HepG2 (cell line): ENCODE measurements around the gene MSGN1. TPM values are rescaled to one million over a fixed set of nuclear protein-coding genes. Genes with fewer than 3 reads are reported as not detected.

Experiments used
- ATAC-seq: fragments of 200-7000 bp; cut with Tn5 transposase; 3 replicates; pipeline ENCODE4 v1.9.1; 2020; ENCODE audit warnings: mild to moderate bottlenecking, moderate library complexity
- BruUV-seq: library from RNA; stranded (reverse); fragments of 400-500 nt; replicated peaks from 2 replicates; lab custom pipeline; 2021; lab: Mats Ljungman, UMichigan
- CTCF ChIA-PET: fragments of 300-600 bp; formaldehyde crosslinking; extraction: SDS; loops from one replicate; lab custom pipeline; 2021; ENCODE audit warnings: low total read pairs, inconsistent platforms, low intra/inter-chr PET ratio; lab: Yijun Ruan, JAX
- POLR2A ChIA-PET: fragments of 350-600 bp; sonication (Branson Sonifier 250); formaldehyde crosslinking; loops from one replicate; lab custom pipeline; 2020; ENCODE audit warnings: antibody characterized with exemption, inconsistent platforms; lab: Yijun Ruan, JAX
- DNase-seq: peaks from one replicate; pipeline ENCODE4 v3.0.0-alpha.2; 2015; ENCODE audit warnings: low spot score
- FAIRE-seq: peaks from 3 replicates; lab custom pipeline; 2011; peaks lifted over from hg19 to GRCh38; lab: Jason Lieb, UNC
- H2AFZ ChIP-seq: one replicate; pipeline ENCODE4 v1.6.1; 2011; ENCODE audit warnings: low read length, inconsistent platforms
- H3K27ac ChIP-seq: fragments of 300-600 bp; 3 replicates; pipeline ENCODE4 v1.8.0; 2011; ENCODE audit warnings: mixed run types, mild to moderate bottlenecking, mixed read lengths, low read length, inconsistent platforms; ENCODE audit not compliant: insufficient read depth; ENCODE audit errors: extremely low read length
- H3K27me3 ChIP-seq, 2 experiments: fragments of 200-600 bp in 1 of 2; 2 replicates in 1 of 2; 3 replicates in 1 of 2; pipeline versions ENCODE4 v1.6.0 to v1.8.0; 2011; ENCODE audit warnings: low read length in 2 of 2, mild to moderate bottlenecking in 2 of 2, moderate library complexity in 2 of 2, inconsistent platforms in 1 of 2; ENCODE audit not compliant: insufficient read depth in 2 of 2, control insufficient read depth in 1 of 2
- H3K36me3 ChIP-seq, 2 experiments: fragments of 200-600 bp in 1 of 2; replicated peaks in 1 of 2; 2 replicates in 1 of 2; 3 replicates in 1 of 2; pipeline versions ENCODE4 v1.5.1 to v1.8.0; 2011; ENCODE audit warnings: low read length in 2 of 2, inconsistent platforms in 1 of 2; ENCODE audit not compliant: insufficient read depth in 2 of 2, control insufficient read depth in 1 of 2
- H3K4me1 ChIP-seq: 2 replicates; pipeline ENCODE4 v1.5.1; 2012; ENCODE audit warnings: low read length, inconsistent platforms; ENCODE audit not compliant: insufficient read depth
- H3K4me2 ChIP-seq: 2 replicates; pipeline ENCODE4 v1.6.0; 2011; ENCODE audit warnings: low read depth, low read length, inconsistent platforms
- H3K4me3 ChIP-seq, 3 experiments: fragments of 200-600 bp in 1 of 3; sonication (generic), shearing (Covaris generic) in 1 of 3; replicated peaks in 1 of 3; 2 replicates each; pipeline ENCODE4 v1.5.1; 2011 to 2016; ENCODE audit warnings: low read length in 3 of 3, inconsistent platforms in 2 of 3, low read depth in 2 of 3, mild to moderate bottlenecking in 2 of 3, control low read depth in 1 of 3, mixed read lengths in 1 of 3; ENCODE audit not compliant: insufficient read depth in 1 of 3
- H3K79me2 ChIP-seq: one replicate; pipeline ENCODE4 v1.6.1; 2011; ENCODE audit warnings: low read length, inconsistent platforms; ENCODE audit not compliant: insufficient read depth
- H3K9ac ChIP-seq: 2 replicates; pipeline ENCODE4 v1.6.0; 2011; ENCODE audit warnings: mild to moderate bottlenecking, low read depth, low read length, inconsistent platforms; ENCODE audit not compliant: insufficient read depth
- H3K9me3 ChIP-seq: 2 replicates; pipeline ENCODE4 v1.5.1; 2012; ENCODE audit warnings: mild to moderate bottlenecking, low read length
- H4K20me1 ChIP-seq: 2 replicates; pipeline ENCODE4 v1.6.0; 2011; ENCODE audit warnings: inconsistent platforms, mild to moderate bottlenecking, low read length, moderate library complexity; ENCODE audit not compliant: insufficient read depth
- CREM ChIP-seq, 2 experiments: sonication (generic) in 1 of 2; formaldehyde crosslinking in 1 of 2; IDR thresholded peaks; 2 replicates each; pipeline versions ENCODE4 v1.4.0 to v1.6.1; 2016 to 2020; ENCODE audit warnings: antibody characterized with exemption in 1 of 2, mild to moderate bottlenecking in 1 of 2, missing genetic modification reagents in 1 of 2
- KDM2A ChIP-seq: sonication (generic); formaldehyde crosslinking; IDR thresholded peaks from 2 replicates; pipeline ENCODE4 v1.4.0; 2020; ENCODE audit warnings: low read depth, missing genetic modification reagents, borderline replicate concordance
- MAX ChIP-seq: IDR thresholded peaks from 2 replicates; pipeline ENCODE4 v1.6.1; 2012; ENCODE audit warnings: inconsistent platforms
- MED13 ChIP-seq: sonication (generic); formaldehyde crosslinking; IDR thresholded peaks from 2 replicates; pipeline ENCODE4 v1.5.0; 2020; ENCODE audit warnings: missing genetic modification reagents
- MTERF4 ChIP-seq: sonication (generic); formaldehyde crosslinking; IDR thresholded peaks from 2 replicates; pipeline ENCODE4 v1.8.0; 2023; ENCODE audit warnings: mild to moderate bottlenecking, missing genetic modification reagents
- NFIB ChIP-seq: sonication (generic); formaldehyde crosslinking; IDR thresholded peaks from 2 replicates; pipeline ENCODE4 v1.9.0; 2021; ENCODE audit warnings: missing genetic modification reagents, mild to moderate bottlenecking, borderline replicate concordance
- NPAS2 ChIP-seq: sonication (generic); formaldehyde crosslinking; IDR thresholded peaks from 2 replicates; pipeline ENCODE4 v1.8.0; 2022; ENCODE audit warnings: mild to moderate bottlenecking, missing genetic modification reagents, borderline replicate concordance
- NR3C1 ChIP-seq: sonication (generic); formaldehyde crosslinking; IDR thresholded peaks from 2 replicates; pipeline ENCODE4 v1.4.0; 2020; ENCODE audit warnings: missing genetic modification reagents
- RBAK ChIP-seq: sonication (generic); formaldehyde crosslinking; IDR thresholded peaks from 2 replicates; pipeline ENCODE4 v1.5.1; 2020; ENCODE audit warnings: mild to moderate bottlenecking, missing genetic modification reagents
- SRSF1 ChIP-seq: fragments of 200-400 bp; formaldehyde crosslinking; optimal IDR thresholded peaks from 2 replicates; pipeline ENCODE3; 2017; ENCODE audit warnings: mild to moderate bottlenecking, low read depth, low read length, moderate library complexity
- TP53 ChIP-seq: sonication (generic); formaldehyde crosslinking; conservative IDR thresholded peaks from 2 replicates; pipeline ENCODE4 v1.4.0; 2020; ENCODE audit warnings: missing genetic modification reagents
- U2AF2 ChIP-seq: fragments of 200-400 bp; formaldehyde crosslinking; IDR thresholded peaks from 2 replicates; pipeline ENCODE4 v1.6.1; 2017; ENCODE audit warnings: low read depth, mild to moderate bottlenecking, low read length
- ZBTB42 ChIP-seq: sonication (generic); formaldehyde crosslinking; IDR thresholded peaks from 2 replicates; pipeline ENCODE4 v1.5.0; 2020; ENCODE audit warnings: mild to moderate bottlenecking, missing genetic modification reagents
- ZNF180 ChIP-seq: sonication (generic); formaldehyde crosslinking; IDR thresholded peaks from 2 replicates; pipeline ENCODE4 v1.4.0; 2020; ENCODE audit warnings: low read depth, missing genetic modification reagents, borderline replicate concordance
- ZNF350 ChIP-seq: sonication (generic); formaldehyde crosslinking; IDR thresholded peaks from 2 replicates; pipeline ENCODE4 v1.4.0; 2020; ENCODE audit warnings: mild to moderate bottlenecking, low read depth, missing genetic modification reagents, borderline replicate concordance
- ZNF720 ChIP-seq: sonication (generic); formaldehyde crosslinking; IDR thresholded peaks from 2 replicates; pipeline ENCODE4 v1.4.0; 2020; ENCODE audit warnings: missing genetic modification reagents
- ZNF724P ChIP-seq: sonication (generic); formaldehyde crosslinking; IDR thresholded peaks from 2 replicates; pipeline ENCODE4 v1.8.0; 2022; ENCODE audit warnings: missing genetic modification reagents, borderline replicate concordance
- ZZZ3 ChIP-seq: sonication (generic); formaldehyde crosslinking; IDR thresholded peaks from 2 replicates; pipeline ENCODE4 v1.4.0; 2020; ENCODE audit warnings: missing genetic modification reagents, mild to moderate bottlenecking, borderline replicate concordance
- WGBS: methylation state at CpG from one replicate; pipeline ENCODE4 v1.1.6; 2017; ENCODE audit warnings: low lambda C conversion rate; 5-methylcytosine and 5-hydroxymethylcytosine counted together
- in situ Hi-C: cut with HindIII; loops from 2 replicates; pipeline ENCODE4 v1.10.0; 2017; ENCODE audit warnings: low pct_unique_long_range_greater_than_20kb; ENCODE audit not compliant: extremely low pct_ligation_motif_present
- intact Hi-C: fragments of 100-400 bp; cut with micrococcal nuclease; formaldehyde crosslinking; loops from one replicate; pipeline ENCODE4 v1.10.0; 2022; ENCODE audit not compliant: unreplicated experiment
- polyA plus RNA-seq, 8 experiments: library from polyadenylated mRNA; depleted of rRNA in 3 of 8; stranded (reverse) in 7 of 8; unstranded in 1 of 8; fragments of >200 nt; fragmentation: Illumina TruSeq in 4 of 8; extraction: Trizol in 4 of 8; gene quantifications; 2 replicates each; pipeline versions ENCODE4 v1.2.1 to v1.2.3, GENCODE V29; 2011 to 2016; ENCODE audit warnings: low read depth in 4 of 8, missing spikeins in 1 of 8, mixed read lengths in 1 of 8; ENCODE audit not compliant: insufficient read depth in 1 of 8
- total RNA-seq, 5 experiments: library from RNA; depleted of rRNA; stranded (reverse); fragments of >200 nt; fragmentation: Illumina TruSeq; extraction: Trizol; gene quantifications; 2 replicates each; pipeline ENCODE4 v1.2.3, GENCODE V29; 2016; ENCODE audit warnings: low read depth in 1 of 5
- TF ChIP-seq, protein P1 (sequence below): sonication (generic); formaldehyde crosslinking; IDR thresholded peaks from 2 replicates; pipeline ENCODE4 v1.4.0; 2020; ENCODE audit warnings: missing genetic modification reagents
- TF ChIP-seq, protein P2 (sequence below): sonication (generic); formaldehyde crosslinking; conservative IDR thresholded peaks from 2 replicates; pipeline ENCODE4 v1.4.0; 2020; ENCODE audit warnings: missing genetic modification reagents

Gene MSGN1
- total and polyA plus RNA-seq, 2 of the 13 experiments (the other 11 are each of a cell fraction or from before 2014, with no cell fraction given) = not detected

DNA sequence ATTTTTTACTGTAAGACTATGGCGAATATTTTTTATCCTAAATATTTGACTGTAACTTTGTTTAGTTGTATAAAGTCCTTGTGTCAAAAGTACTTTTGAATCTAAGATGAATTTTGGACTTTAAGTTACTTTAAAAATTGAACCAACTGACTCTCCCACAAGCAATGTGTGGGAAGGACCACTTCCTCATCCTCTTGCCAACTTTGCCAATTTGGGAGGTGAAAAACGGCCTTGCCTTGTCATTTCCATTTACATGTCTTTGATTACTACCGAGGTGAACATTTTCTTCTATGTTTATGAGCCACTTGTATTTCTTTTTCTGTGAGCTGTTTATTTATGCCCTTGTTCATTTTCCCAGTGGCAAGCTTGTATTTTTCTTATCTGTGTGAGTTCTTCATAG lies 12.8 kb upstream of the MSGN1 start (continued):
- no peak for TF ChIP-seq MTERF4

DNA sequence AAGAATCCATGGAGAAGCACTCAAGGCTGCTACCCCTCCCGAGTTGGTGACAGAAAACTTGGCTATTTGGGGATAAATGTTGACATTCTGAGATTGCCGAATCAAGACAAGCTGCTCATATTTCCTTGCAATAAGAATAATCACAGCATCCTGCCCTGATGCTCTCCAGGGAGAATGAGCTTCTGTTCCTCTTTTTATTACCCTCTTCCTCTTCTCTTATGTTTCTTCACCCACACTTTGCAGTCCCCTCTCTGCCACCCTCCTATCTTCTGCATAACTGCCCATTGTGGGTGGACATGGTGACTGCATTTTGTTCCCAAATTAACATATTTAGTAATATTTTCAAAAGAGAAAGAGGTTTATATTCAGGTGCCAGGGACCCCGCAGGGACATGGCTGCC lies 11.9 kb upstream of the MSGN1 start:
- no peak for FAIRE-seq

More for the DNA sequence above, 11.9 kb upstream of the MSGN1 start:
- Histone ChIP-seq H4K20me1 (no peaks in the 10 kb centered on the region), H3K4me2 (no peak overlapping the region), H3K36me3 (no peaks in the 10 kb centered on the region), H3K27ac (no peak overlapping the region), H3K79me2 (no peaks in the 10 kb centered on the region), H3K9ac (no peak overlapping the region), H3K9me3 (no peaks in the 10 kb centered on the region), H3K27me3 (peaks cover 0 to 12% of the 10 kb centered on the region in 2 experiments; a peak in 2 of 5 replicates), H2AFZ (no peak overlapping the region), H3K4me1 (peaks cover 22% of the 10 kb centered on the region), H3K4me3 (no peak overlapping the region)
- CTCF ChIA-PET = no interaction called here
- in situ Hi-C loops (no loop called here), intact Hi-C loops (no loop called here)
- POLR2A ChIA-PET = no interaction called here
- no peak for ATAC-seq
- 36% methylated on average over 3 of the region's 3 CpGs for whole genome bisulfite sequencing
- no TSS peak for BruUV-seq
- TF ChIP-seq MED13 (CRISPR knock-in tag) = no peak
- no peak for TF ChIP-seq ZNF180
- TF ChIP-seq ZNF350 (CRISPR knock-in tag) = no peak
- no peak for TF ChIP-seq ZBTB42 (CRISPR knock-in tag)
- TF ChIP-seq TP53 (CRISPR knock-in tag) = no peak
- TF ChIP-seq ZNF720 (CRISPR knock-in tag) = no peak
- no peak for TF ChIP-seq ZNF724P
- TF ChIP-seq CREM (IDR thresholded peaks at IDR 0.05) = no peak
- TF ChIP-seq CREM (CRISPR knock-in tag; IDR thresholded peaks at IDR 0.05) = no peak
- TF ChIP-seq, protein P1, sequence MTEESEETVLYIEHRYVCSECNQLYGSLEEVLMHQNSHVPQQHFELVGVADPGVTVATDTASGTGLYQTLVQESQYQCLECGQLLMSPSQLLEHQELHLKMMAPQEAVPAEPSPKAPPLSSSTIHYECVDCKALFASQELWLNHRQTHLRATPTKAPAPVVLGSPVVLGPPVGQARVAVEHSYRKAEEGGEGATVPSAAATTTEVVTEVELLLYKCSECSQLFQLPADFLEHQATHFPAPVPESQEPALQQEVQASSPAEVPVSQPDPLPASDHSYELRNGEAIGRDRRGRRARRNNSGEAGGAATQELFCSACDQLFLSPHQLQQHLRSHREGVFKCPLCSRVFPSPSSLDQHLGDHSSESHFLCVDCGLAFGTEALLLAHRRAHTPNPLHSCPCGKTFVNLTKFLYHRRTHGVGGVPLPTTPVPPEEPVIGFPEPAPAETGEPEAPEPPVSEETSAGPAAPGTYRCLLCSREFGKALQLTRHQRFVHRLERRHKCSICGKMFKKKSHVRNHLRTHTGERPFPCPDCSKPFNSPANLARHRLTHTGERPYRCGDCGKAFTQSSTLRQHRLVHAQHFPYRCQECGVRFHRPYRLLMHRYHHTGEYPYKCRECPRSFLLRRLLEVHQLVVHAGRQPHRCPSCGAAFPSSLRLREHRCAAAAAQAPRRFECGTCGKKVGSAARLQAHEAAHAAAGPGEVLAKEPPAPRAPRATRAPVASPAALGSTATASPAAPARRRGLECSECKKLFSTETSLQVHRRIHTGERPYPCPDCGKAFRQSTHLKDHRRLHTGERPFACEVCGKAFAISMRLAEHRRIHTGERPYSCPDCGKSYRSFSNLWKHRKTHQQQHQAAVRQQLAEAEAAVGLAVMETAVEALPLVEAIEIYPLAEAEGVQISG (CRISPR knock-in tag) = no peak
- no peak for TF ChIP-seq KDM2A (CRISPR knock-in tag)
- TF ChIP-seq NFIB (CRISPR knock-in tag) = no peak
- TF ChIP-seq MAX = no peak
- TF ChIP-seq, protein P2, sequence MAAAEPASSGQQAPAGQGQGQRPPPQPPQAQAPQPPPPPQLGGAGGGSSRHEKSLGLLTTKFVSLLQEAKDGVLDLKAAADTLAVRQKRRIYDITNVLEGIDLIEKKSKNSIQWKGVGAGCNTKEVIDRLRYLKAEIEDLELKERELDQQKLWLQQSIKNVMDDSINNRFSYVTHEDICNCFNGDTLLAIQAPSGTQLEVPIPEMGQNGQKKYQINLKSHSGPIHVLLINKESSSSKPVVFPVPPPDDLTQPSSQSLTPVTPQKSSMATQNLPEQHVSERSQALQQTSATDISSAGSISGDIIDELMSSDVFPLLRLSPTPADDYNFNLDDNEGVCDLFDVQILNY (CRISPR knock-in tag) = no peak
- TF ChIP-seq SRSF1 = no peak
- no peak for TF ChIP-seq NR3C1 (CRISPR knock-in tag)
- no peak for TF ChIP-seq RBAK (CRISPR knock-in tag)
- TF ChIP-seq NPAS2 = no peak
- no peak for TF ChIP-seq ZZZ3 (CRISPR knock-in tag)
- no peak for TF ChIP-seq U2AF2
- DNase-seq = no peak
